NCI-H128 (cell line): ENCODE results near the gene AHRR.

ENCODE experiments used
- DNase-seq: peaks from one replicate; lab custom pipeline; 2025; ENCODE audit not compliant: unreplicated experiment; lab: John Stamatoyannopoulos, UW

AHRR gene

GRCh38 chr5:425714-426113, 104.2 kb downstream of the AHRR start:
- no peak for DNase-seq

GRCh38 chr5:426392-426976, 105.0 kb downstream of the AHRR start:
- DNase-seq, result no peak

- no peak for DNase-seq
Measured at GRCh38 chr5:427415-428087, 106.0 kb downstream of the AHRR start.

GRCh38 chr5:428219-428618, 106.7 kb downstream of the AHRR start:
- DNase-seq, result no peak

GRCh38 chr5:428754-429452, 107.4 kb downstream of the AHRR start:
- no peak for DNase-seq

GRCh38 chr5:429453-430188, 108.1 kb downstream of the AHRR start:
- no peak for DNase-seq

GRCh38 chr5:430214-430925, 108.9 kb downstream of the AHRR start:
- DNase-seq, result no peak

GRCh38 chr5:431001-431710, 109.6 kb downstream of the AHRR start:
- DNase-seq, result peak; percentile 14

GRCh38 chr5:431711-432050, 110.2 kb downstream of the AHRR start:
- no peak for DNase-seq

- DNase-seq, result no peak
Measured at GRCh38 chr5:432201-432927, 110.8 kb downstream of the AHRR start.

GRCh38 chr5:432928-433791, 111.6 kb downstream of the AHRR start:
- DNase-seq, result no peak

GRCh38 chr5:433836-434235, 112.3 kb downstream of the AHRR start:
- no peak for DNase-seq

GRCh38 chr5:434443-435146, 113.1 kb downstream of the AHRR start:
- DNase-seq, result no peak

GRCh38 chr5:435156-435790, 113.8 kb downstream of the AHRR start:
- no peak for DNase-seq

GRCh38 chr5:435961-436640, 114.6 kb downstream of the AHRR start:
- DNase-seq, result peak; percentile 23

- DNase-seq, result no peak
Measured at GRCh38 chr5:436641-436975, 115.1 kb downstream of the AHRR start.

- no peak for DNase-seq
Measured at GRCh38 chr5:437281-437771, 115.8 kb downstream of the AHRR start.
